Suprapubic skin (tissue), 4 donors: Measurements from ENCODE around the gene WDR38.

ENCODE experiments used
- EP300 ChIP-seq: sonication (generic); formaldehyde crosslinking; IDR thresholded peaks from one replicate; pipeline ENCODE4 v1.6.1; 2017; ENCODE audit warnings: antibody characterized with exemption
- POLR2A ChIP-seq, 2 donors: fragments of 450-650 bp; IDR thresholded peaks; one replicate each; pipeline ENCODE4 v1.6.1; 2017; ENCODE audit warnings: antibody characterized with exemption in 2 of 2, mild to moderate bottlenecking in 2 of 2, moderate library complexity in 2 of 2
- POLR2AphosphoS5 ChIP-seq, 3 donors: sonication (generic); formaldehyde crosslinking; IDR thresholded peaks; one replicate each; pipeline ENCODE4 v1.6.1; 2017; ENCODE audit warnings: antibody characterized with exemption in 3 of 3
- TF ChIP-seq, protein P1 (sequence below), 2 donors: fragments of 200-600 bp in 1 of 2; fragments of 450-650 bp in 1 of 2; sonication (generic) in 1 of 2; IDR thresholded peaks; one replicate each; pipeline ENCODE4 v1.5.1; 2016 to 2019; ENCODE audit warnings: antibody characterized with exemption in 2 of 2, mild to moderate bottlenecking in 1 of 2, moderate library complexity in 1 of 2

DNA sequence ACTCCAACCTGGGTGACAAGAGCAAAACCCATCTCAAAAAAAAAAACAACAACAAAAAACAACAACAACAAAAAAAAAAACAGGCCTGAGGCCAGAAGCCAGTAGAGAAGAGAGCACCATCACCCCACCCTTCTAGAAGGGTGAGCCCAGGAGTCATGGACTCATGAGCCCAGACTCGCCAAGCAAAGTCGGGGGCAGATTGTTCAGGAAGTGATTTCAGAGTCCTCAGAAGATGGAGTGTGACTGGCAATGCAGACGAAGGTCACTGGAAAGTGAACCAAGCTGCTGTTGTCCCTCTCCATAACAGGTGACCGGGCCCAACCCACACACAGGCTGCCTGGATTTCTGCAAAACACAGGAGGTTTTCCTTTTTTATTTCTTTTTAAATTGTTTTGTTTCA lies 9.0 kb upstream of the WDR38 start:
- TF ChIP-seq, protein P1, sequence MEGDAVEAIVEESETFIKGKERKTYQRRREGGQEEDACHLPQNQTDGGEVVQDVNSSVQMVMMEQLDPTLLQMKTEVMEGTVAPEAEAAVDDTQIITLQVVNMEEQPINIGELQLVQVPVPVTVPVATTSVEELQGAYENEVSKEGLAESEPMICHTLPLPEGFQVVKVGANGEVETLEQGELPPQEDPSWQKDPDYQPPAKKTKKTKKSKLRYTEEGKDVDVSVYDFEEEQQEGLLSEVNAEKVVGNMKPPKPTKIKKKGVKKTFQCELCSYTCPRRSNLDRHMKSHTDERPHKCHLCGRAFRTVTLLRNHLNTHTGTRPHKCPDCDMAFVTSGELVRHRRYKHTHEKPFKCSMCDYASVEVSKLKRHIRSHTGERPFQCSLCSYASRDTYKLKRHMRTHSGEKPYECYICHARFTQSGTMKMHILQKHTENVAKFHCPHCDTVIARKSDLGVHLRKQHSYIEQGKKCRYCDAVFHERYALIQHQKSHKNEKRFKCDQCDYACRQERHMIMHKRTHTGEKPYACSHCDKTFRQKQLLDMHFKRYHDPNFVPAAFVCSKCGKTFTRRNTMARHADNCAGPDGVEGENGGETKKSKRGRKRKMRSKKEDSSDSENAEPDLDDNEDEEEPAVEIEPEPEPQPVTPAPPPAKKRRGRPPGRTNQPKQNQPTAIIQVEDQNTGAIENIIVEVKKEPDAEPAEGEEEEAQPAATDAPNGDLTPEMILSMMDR (IDR thresholded peaks at IDR 0.05) = no peak
- TF ChIP-seq EP300 (no peak), POLR2AphosphoS5 (IDR thresholded peaks at IDR 0.05) (no peak), POLR2A (IDR thresholded peaks at IDR 0.05) (no peak)
